Kidney (tissue), 14 donors: Measurements from ENCODE around the gene TRAF4. TPM values are rescaled to one million over a fixed set of nuclear protein-coding genes. Genes with fewer than 3 reads are reported as not detected.

Experiments
- DNase-seq, 5 donors: peaks; one replicate each; pipeline ENCODE4 v3.0.0-alpha.2; 2013 to 2020
- FAIRE-seq: peaks from 2 replicates; lab custom pipeline; 2012; peaks lifted over from hg19 to GRCh38; lab: Jason Lieb, UNC
- H3K27ac ChIP-seq, 2 donors: one replicate each; pipeline ENCODE4 v1.7.0; 2013; ENCODE audit warnings: low read depth in 2 of 2, low read length in 2 of 2, inconsistent platforms in 1 of 2
- H3K27me3 ChIP-seq: one replicate; pipeline ENCODE4 v1.7.1; 2013; ENCODE audit warnings: low read length, inconsistent platforms; ENCODE audit not compliant: control insufficient read depth, insufficient read depth
- H3K36me3 ChIP-seq, 3 donors: one replicate each; pipeline versions ENCODE4 v1.7.0 to v1.7.1; 2013; ENCODE audit warnings: low read length in 3 of 3, control low read depth in 1 of 3, inconsistent platforms in 1 of 3; ENCODE audit not compliant: insufficient read depth in 3 of 3, control insufficient read depth in 2 of 3
- H3K4me1 ChIP-seq, 3 donors: one replicate each; pipeline versions ENCODE4 v1.7.0 to v1.7.1; 2013; ENCODE audit warnings: low read length in 3 of 3, inconsistent platforms in 1 of 3, low read depth in 1 of 3; ENCODE audit not compliant: control insufficient read depth in 2 of 3, insufficient read depth in 2 of 3
- H3K4me3 ChIP-seq, 3 donors: one replicate each; pipeline versions ENCODE4 v1.7.0 to v1.8.1; 2013; ENCODE audit warnings: low read length in 3 of 3, control low read depth in 1 of 3, inconsistent platforms in 1 of 3
- H3K9ac ChIP-seq, 3 donors: one replicate each; pipeline versions ENCODE4 v1.7.0 to v1.7.1; 2013; ENCODE audit warnings: low read length in 3 of 3, control low read depth in 1 of 3, inconsistent platforms in 1 of 3
- H3K9me3 ChIP-seq, 3 donors: one replicate each; pipeline versions ENCODE4 v1.7.0 to v1.7.1; 2013; ENCODE audit warnings: low read length in 3 of 3, control low read depth in 1 of 3, inconsistent platforms in 1 of 3; ENCODE audit not compliant: control insufficient read depth in 2 of 3, insufficient read depth in 1 of 3
- intact Hi-C: fragments of 100-400 bp; cut with DNase I; formaldehyde crosslinking; loops from one replicate; pipeline ENCODE4 v1.11.1; 2022
- polyA plus RNA-seq: library from polyadenylated mRNA; stranded (reverse); fragments of 350-450 nt; fragmentation: Illumina TruSeq; extraction: RNeasy Lipid Tissue Mini Kit (QIAGEN cat#74804); gene quantifications from one replicate; pipeline ENCODE4 v1.2.3, GENCODE V29; 2014; ENCODE audit warnings: low read depth, low replicate concordance; ENCODE audit not compliant: insufficient read depth
- total RNA-seq: library from RNA; stranded (reverse); fragmentation: NEBNext Ultra II Directional; extraction: Animal tissue kit (Norgen Biotek cat#: 25700); gene quantifications from one replicate; pipeline ENCODE4 v1.2.1, GENCODE V29; 2021
- TF ChIP-seq, protein P1 (sequence below): IDR thresholded peaks from 3 replicates; pipeline ENCODE4 v1.5.1; 2012; ENCODE audit warnings: mild to moderate bottlenecking, moderate library complexity, borderline replicate concordance; ENCODE audit not compliant: insufficient read depth; ENCODE audit errors: extremely low read depth
- donor health status: control.
- donor health status: control.
- donor health status: control.
- donor health status: control.
- donor health status: control.
- donor health status: DM: yes; HTN: yes; CAD: no.
- donor health status: Normal renal cell carcinoma (clear cell type).

Gene TRAF4
- total and polyA plus RNA-seq, 2 donors from 2014 or later = 53.4 to 118 TPM

- no peaks in the 10 kb centered on the region for H3K9me3 ChIP-seq
- no peak for DNase-seq
- no peaks in the 10 kb centered on the region for H3K4me1 ChIP-seq
- H3K36me3 ChIP-seq = peaks cover 0 to 28% (median 26%) of the 10 kb centered on the region in 3 donors
- intact Hi-C loops = no loop called here
- no peak overlapping the region for H3K27ac ChIP-seq
- H3K4me3 ChIP-seq = no peak overlapping the region
- no peak overlapping the region for H3K9ac ChIP-seq
- no peaks in the 10 kb centered on the region for H3K27me3 ChIP-seq
- FAIRE-seq = no peak
- TF ChIP-seq, protein P1, sequence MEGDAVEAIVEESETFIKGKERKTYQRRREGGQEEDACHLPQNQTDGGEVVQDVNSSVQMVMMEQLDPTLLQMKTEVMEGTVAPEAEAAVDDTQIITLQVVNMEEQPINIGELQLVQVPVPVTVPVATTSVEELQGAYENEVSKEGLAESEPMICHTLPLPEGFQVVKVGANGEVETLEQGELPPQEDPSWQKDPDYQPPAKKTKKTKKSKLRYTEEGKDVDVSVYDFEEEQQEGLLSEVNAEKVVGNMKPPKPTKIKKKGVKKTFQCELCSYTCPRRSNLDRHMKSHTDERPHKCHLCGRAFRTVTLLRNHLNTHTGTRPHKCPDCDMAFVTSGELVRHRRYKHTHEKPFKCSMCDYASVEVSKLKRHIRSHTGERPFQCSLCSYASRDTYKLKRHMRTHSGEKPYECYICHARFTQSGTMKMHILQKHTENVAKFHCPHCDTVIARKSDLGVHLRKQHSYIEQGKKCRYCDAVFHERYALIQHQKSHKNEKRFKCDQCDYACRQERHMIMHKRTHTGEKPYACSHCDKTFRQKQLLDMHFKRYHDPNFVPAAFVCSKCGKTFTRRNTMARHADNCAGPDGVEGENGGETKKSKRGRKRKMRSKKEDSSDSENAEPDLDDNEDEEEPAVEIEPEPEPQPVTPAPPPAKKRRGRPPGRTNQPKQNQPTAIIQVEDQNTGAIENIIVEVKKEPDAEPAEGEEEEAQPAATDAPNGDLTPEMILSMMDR = no peak
Measured at GRCh38 chr17:28705074-28705659, 38.6 kb upstream of the TRAF4 start.

- FAIRE-seq (no peak), DNase-seq (no peak)
- peaks cover 0 to 22% (median 19%) of the 10 kb centered on the region in 3 donors for H3K36me3 ChIP-seq
- no peak overlapping the region for H3K4me3 ChIP-seq
- intact Hi-C loops = no loop called here
- no peak overlapping the region for H3K27ac ChIP-seq
- no peaks in the 10 kb centered on the region for H3K27me3 ChIP-seq
- TF ChIP-seq, protein P1 = no peak
- no peaks in the 10 kb centered on the region for H3K9me3 ChIP-seq
- H3K4me1 ChIP-seq = no peaks in the 10 kb centered on the region
- H3K9ac ChIP-seq = no peak overlapping the region
Measured at GRCh38 chr17:28705728-28706334, 38.0 kb upstream of the TRAF4 start.

DNA sequence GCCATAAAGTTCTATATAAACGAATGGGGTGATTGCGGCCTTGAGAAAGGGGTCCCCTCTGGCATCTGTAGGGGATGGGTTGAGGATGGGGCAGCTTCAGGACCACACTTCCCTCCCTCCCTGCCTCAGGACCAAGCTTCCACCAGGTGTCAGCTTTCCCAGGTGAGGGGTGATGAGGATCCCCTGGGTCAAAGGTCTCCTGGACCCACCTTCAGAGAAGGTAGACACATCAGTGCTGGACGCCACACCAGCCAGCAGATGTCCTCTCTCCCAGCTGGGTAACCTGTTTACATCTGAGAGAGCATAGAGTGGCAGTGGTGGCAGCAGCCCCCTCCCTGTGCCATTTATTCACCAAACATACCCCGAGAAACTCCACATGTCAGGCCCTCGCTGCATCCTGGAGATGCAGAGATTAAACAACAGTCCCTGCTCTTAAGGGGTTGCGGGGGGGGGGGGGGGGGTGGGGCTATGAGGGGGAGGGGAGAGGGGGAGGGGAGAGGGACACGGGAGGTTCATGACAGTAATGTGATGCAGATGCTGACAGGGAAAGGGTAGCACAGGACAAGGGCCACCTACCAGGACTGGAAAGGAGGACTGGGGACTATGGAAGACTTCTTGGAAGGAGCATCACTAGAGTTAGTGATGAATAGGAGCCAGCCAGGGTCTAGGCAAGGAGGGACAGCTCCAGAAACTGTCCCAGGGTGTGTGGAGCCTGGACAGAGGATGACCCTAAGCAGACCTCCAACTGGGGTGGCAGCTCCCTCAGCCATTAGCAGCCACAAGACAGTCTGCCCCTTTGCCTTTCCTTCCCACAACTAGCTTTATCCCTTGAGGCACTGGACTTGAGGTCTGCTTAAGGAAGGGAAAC, 37.1 kb upstream of the TRAF4 start:
- FAIRE-seq = no peak
- no peak overlapping the region for H3K4me3 ChIP-seq
- peaks cover 0 to 13% (median 11%) of the 10 kb centered on the region in 3 donors for H3K36me3 ChIP-seq
- no peaks in the 10 kb centered on the region for H3K9me3 ChIP-seq
- peak in 1 of 5 donors; percentile 15 for DNase-seq
- H3K9ac ChIP-seq = no peak overlapping the region
- no peaks in the 10 kb centered on the region for H3K27me3 ChIP-seq
- TF ChIP-seq, protein P1 = no peak
- intact Hi-C loops = no loop called here
- peaks cover 0 to 3% (median 0%) of the 10 kb centered on the region in 3 donors for H3K4me1 ChIP-seq
- H3K27ac ChIP-seq = no peak overlapping the region
